Thyroid gland (tissue), 4 donors: ENCODE results near the gene GPR35. TPM values are rescaled to one million over a fixed set of nuclear protein-coding genes. Genes with fewer than 3 reads are reported as not detected.
A peak's percentile ranks its signal among the peaks of the same experiment; 100 is the strongest.

Experiments used
- DNase-seq, 2 donors: peaks; one replicate each; pipeline ENCODE4 v3.0.0-alpha.2; 2019
- H3K27ac ChIP-seq, 3 donors: fragments of 200-600 bp; sonication (generic); 1 replicate in 2 of 3; 2 replicates in 1 of 3; pipeline ENCODE4 v1.5.1; 2016 to 2019; ENCODE audit warnings: mild to moderate bottlenecking in 1 of 3, moderate library complexity in 1 of 3
- H3K27me3 ChIP-seq: fragments of 200-600 bp; sonication (generic); one replicate; pipeline ENCODE4 v1.5.1; 2019
- H3K36me3 ChIP-seq, 2 donors: fragments of 200-600 bp; sonication (generic); one replicate each; pipeline ENCODE4 v1.5.1; 2016 to 2019
- H3K4me1 ChIP-seq, 2 donors: fragments of 200-600 bp; sonication (generic); one replicate each; pipeline ENCODE4 v1.5.1; 2017 to 2019
- H3K4me3 ChIP-seq, 3 donors: fragments of 200-600 bp; sonication (generic); replicated peaks in 1 of 3; 1 replicate in 2 of 3; 2 replicates in 1 of 3; pipeline ENCODE4 v1.5.1; 2016; ENCODE audit warnings: mild to moderate bottlenecking in 1 of 3
- H3K9me3 ChIP-seq: fragments of 200-600 bp; sonication (generic); one replicate; pipeline ENCODE4 v1.5.1; 2017
- CTCF ChIP-seq, 6 experiments: fragments of 200-600 bp in 3 of 6; fragments of 450-650 bp in 3 of 6; sonication (generic) in 3 of 6; IDR thresholded peaks; one replicate each; pipeline ENCODE4 v1.5.1; 2016 to 2019; ENCODE audit warnings: antibody characterized with exemption in 6 of 6, mild to moderate bottlenecking in 2 of 6, inconsistent platforms in 1 of 6, moderate library complexity in 1 of 6
- POLR2A ChIP-seq, 2 donors: fragments of 450-650 bp; IDR thresholded peaks; one replicate each; pipeline ENCODE4 v1.6.1; 2017; ENCODE audit warnings: antibody characterized with exemption in 2 of 2, mild to moderate bottlenecking in 2 of 2, moderate library complexity in 1 of 2
- WGBS, 2 donors: methylation state at CpG; one replicate each; pipeline ENCODE4 v1.1.5; 2017; 5-methylcytosine and 5-hydroxymethylcytosine counted together
- intact Hi-C: fragments of 100-400 bp; cut with DNase I; formaldehyde crosslinking; loops from one replicate; pipeline ENCODE4 v1.15.1; 2023
- total RNA-seq, 4 donors: library from RNA; depleted of rRNA; stranded (reverse); fragments of >200 nt; gene quantifications; one replicate each; pipeline ENCODE4 v1.2.3, GENCODE V29; 2016

The GPR35 gene
- total RNA-seq, 4 donors from 2014 or later, result 0.29 to 1.7 (median 1.0) TPM

GRCh38 chr2:240599141-240599583 lies 26.1 kb upstream of the GPR35 start:
- peak in 1 of 2 donors; percentile 0 for DNase-seq
- H3K9me3 ChIP-seq, result no peaks in the 10 kb centered on the region
- no peak overlapping the region for H3K4me3 ChIP-seq
- no peaks in the 10 kb centered on the region for H3K27me3 ChIP-seq
- no peak overlapping the region for H3K27ac ChIP-seq
- H3K36me3 ChIP-seq, result peaks cover 0 to 13% of the 10 kb centered on the region in 2 donors
- intact Hi-C loops, result loop anchor here (10.0 kb wide), 1 partner anchor 106 kb away; no protein-coding TSS in a partner anchor
- 91 to 97% methylated on average over 11 of the region's 11 CpGs for WGBS, 2 donors
- TF ChIP-seq CTCF (IDR thresholded peaks at IDR 0.05), result no peak
- TF ChIP-seq POLR2A (IDR thresholded peaks at IDR 0.05), result no peak
- peaks cover 0 to 3% of the 10 kb centered on the region in 2 donors for H3K4me1 ChIP-seq

GRCh38 chr2:240600451-240600961 lies 24.8 kb upstream of the GPR35 start:
- Histone ChIP-seq H3K27ac (no peak overlapping the region), H3K27me3 (no peaks in the 10 kb centered on the region), H3K36me3 (peaks cover 0 to 13% of the 10 kb centered on the region in 2 donors), H3K9me3 (no peaks in the 10 kb centered on the region), H3K4me1 (peaks cover 0 to 10% of the 10 kb centered on the region in 2 donors), H3K4me3 (no peak overlapping the region)
- DNase-seq, result peak in 1 of 2 donors; percentile 0
- 89 to 95% methylated on average over 15 of the region's 16 CpGs for WGBS, 2 donors
- intact Hi-C loops, result no loop called here
- no peak for TF ChIP-seq CTCF (IDR thresholded peaks at IDR 0.05)
- no peak for TF ChIP-seq POLR2A (IDR thresholded peaks at IDR 0.05)

- H3K27me3 ChIP-seq, result no peaks in the 10 kb centered on the region
- no peaks in the 10 kb centered on the region for H3K9me3 ChIP-seq
- H3K36me3 ChIP-seq, result peaks cover 0 to 13% of the 10 kb centered on the region in 2 donors
- intact Hi-C loops, result no loop called here
- DNase-seq, result no peak
- no peak overlapping the region for H3K4me3 ChIP-seq
- H3K27ac ChIP-seq, result no peak overlapping the region
- no peak for TF ChIP-seq CTCF (IDR thresholded peaks at IDR 0.05)
- peaks cover 0 to 10% of the 10 kb centered on the region in 2 donors for H3K4me1 ChIP-seq
- WGBS, 2 donors, result 82 to 95% methylated on average over 11 to 12 of the region's 20 CpGs
Measured at GRCh38 chr2:240601061-240601830, 24.0 kb upstream of the GPR35 start.

GRCh38 chr2:240601831-240602160 lies 23.5 kb upstream of the GPR35 start:
- TF ChIP-seq CTCF (IDR thresholded peaks at IDR 0.05) (no peak), POLR2A (IDR thresholded peaks at IDR 0.05) (no peak)
- intact Hi-C loops, result no loop called here
- Histone ChIP-seq H3K4me3 (no peak overlapping the region), H3K27ac (no peak overlapping the region), H3K9me3 (no peaks in the 10 kb centered on the region), H3K4me1 (peaks cover 0 to 10% of the 10 kb centered on the region in 2 donors), H3K36me3 (peaks cover 0 to 13% of the 10 kb centered on the region in 2 donors), H3K27me3 (no peaks in the 10 kb centered on the region)
- 90 to 98% methylated on average over 7 to 11 of the region's 11 CpGs for WGBS, 2 donors
- DNase-seq, result peak; percentile 0 to 1
